Activated T-helper 2 cell treated with anti-CD3 and anti-CD28 coated beads, Interferon-gamma antibody, Interleukin-2, Interleukin-4, amounts not matched to agents 10 μg/mL and 5 μg/mL and 100 μg/mL, durations not matched to agents 14 hours and 24 hours and 36 hours (primary cell): ENCODE measurements around the gene PTTG1IP. TPM values are rescaled to one million over a fixed set of nuclear protein-coding genes. Genes with fewer than 3 reads are reported as not detected.
A peak's percentile ranks its signal among the peaks of the same experiment; 100 is the strongest.

Experiments used
- DNase-seq: peaks from one replicate; pipeline ENCODE4 v3.0.0; 2021; ENCODE audit warnings: low spot score
- H3K27ac Mint-ChIP-seq: one replicate; pipeline ENCODE4 v1.8.0; 2021; ENCODE audit warnings: mixed read lengths
- H3K27me3 Mint-ChIP-seq: one replicate; pipeline ENCODE4 v1.8.0; 2021; ENCODE audit warnings: low read depth, mixed read lengths
- H3K36me3 Mint-ChIP-seq: one replicate; pipeline ENCODE4 v1.8.0; 2021; ENCODE audit warnings: low read depth, mixed read lengths
- H3K4me1 Mint-ChIP-seq: one replicate; pipeline ENCODE4 v1.8.0; 2021; ENCODE audit warnings: low read depth, mixed read lengths
- H3K4me3 Mint-ChIP-seq: one replicate; pipeline ENCODE4 v1.8.0; 2021; ENCODE audit warnings: low read depth, mild to moderate bottlenecking, moderate library complexity, mixed read lengths
- H3K9me3 Mint-ChIP-seq: one replicate; pipeline ENCODE4 v1.8.0; 2021; ENCODE audit warnings: mixed read lengths
- intact Hi-C: fragments of 100-400 bp; cut with micrococcal nuclease; formaldehyde crosslinking; loops from one replicate; pipeline ENCODE4 v1.15.1; 2023
- total RNA-seq: library from RNA; stranded (reverse); gene quantifications from 2 replicates; pipeline ENCODE4 v1.2.3, GENCODE V29; 2022

The PTTG1IP gene, protein sequence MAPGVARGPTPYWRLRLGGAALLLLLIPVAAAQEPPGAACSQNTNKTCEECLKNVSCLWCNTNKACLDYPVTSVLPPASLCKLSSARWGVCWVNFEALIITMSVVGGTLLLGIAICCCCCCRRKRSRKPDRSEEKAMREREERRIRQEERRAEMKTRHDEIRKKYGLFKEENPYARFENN
- total RNA-seq: 48.1 and 48.3 TPM in 2 replicates

DNA sequence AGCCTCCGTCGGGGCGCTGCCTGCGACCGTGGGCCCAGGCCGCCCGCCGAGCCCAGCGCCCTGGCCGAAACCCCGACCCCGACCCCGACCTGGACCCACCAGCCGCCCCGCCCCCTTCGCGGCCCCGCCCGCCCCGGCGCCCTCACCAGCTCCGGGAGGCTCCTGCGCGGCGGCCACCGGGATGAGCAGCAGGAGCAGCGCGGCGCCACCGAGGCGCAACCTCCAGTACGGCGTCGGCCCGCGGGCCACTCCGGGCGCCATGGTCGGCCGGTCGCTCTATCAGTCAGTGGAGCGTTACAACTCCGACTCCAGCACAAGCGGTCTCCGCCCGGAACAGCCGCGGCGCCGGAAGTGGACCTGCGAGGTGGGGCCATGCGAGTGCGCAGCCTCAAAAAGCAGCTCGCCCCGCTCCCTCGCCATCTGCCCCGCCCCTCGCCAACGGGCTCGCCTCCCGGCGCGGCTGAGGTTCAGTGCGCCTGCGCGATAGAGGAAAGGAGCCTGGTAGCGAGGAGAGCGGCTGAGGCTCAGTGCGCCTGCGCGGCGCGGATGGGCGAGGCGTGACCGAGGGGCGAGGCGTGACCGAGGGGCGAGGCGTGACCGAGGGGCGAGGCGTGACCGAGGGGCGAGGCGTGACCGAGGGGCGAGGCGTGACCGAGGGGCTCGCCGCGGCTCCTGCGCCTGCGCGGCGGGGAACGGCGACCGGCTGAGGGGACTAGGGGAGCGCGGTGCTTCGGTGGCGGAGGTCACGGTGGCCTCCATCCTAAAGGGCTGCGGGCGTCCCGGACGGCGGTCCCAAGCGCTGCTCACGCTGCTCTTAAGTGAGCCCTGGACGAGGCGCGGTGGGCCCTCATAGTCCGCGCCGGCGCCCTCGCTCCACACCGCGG lies at the start of gene PTTG1IP:
Gene PTTG1IP (minus strand): TSS at position 335 of the 884 bp plus-strand sequence. CDS start 74 bp downstream, at position 261.
- H3K4me1 Mint-ChIP-seq: peaks cover 48% of the 10 kb centered on the region
- H3K4me3 Mint-ChIP-seq: peak within 1 kb of the TSS; percentile 87
- H3K9me3 Mint-ChIP-seq: no peaks in the 10 kb centered on the region
- no peaks in the 10 kb centered on the region for H3K27me3 Mint-ChIP-seq
- peak; percentile 100 for DNase-seq
- intact Hi-C loops: loop anchor here (1.0 to 5.0 kb wide), 5 partner anchors 41 to 204 kb away; partner anchors contain the start of gene UBE2G2
- peaks cover 8% of the 10 kb centered on the region for H3K36me3 Mint-ChIP-seq
- peak within 1 kb of the TSS; percentile 89 for H3K27ac Mint-ChIP-seq

DNA sequence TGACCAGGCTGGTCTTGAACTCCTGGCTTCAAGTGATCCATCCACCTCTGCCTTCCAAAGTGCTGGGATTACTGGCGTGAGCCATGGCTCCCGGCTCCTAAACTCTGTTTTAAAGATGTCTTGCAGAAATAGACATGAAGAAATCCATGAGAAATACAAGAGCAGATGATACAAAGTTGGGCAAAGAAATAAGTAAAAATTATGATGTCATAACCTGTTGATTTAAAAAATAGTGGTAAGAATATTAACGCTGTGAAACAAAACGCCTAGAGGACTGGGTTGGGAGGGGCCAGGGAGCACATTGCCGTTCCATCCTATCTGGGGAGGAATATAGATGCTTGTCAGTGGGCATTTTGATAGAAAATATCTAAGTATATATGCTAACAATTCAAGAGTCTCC lies 48.4 kb upstream of the PTTG1IP start:
- Mint-ChIP-seq H3K4me1 (peaks cover 61% of the 10 kb centered on the region), H3K27me3 (no peaks in the 10 kb centered on the region), H3K9me3 (no peaks in the 10 kb centered on the region), H3K36me3 (peaks cover 29% of the 10 kb centered on the region), H3K4me3 (peak overlapping the region; percentile 97), H3K27ac (peak overlapping the region; percentile 61)
- intact Hi-C loops: loop anchor here (2.0 to 5.0 kb wide), 2 partner anchors 29 to 155 kb away; no protein-coding TSS in a partner anchor
- no peak for DNase-seq

DNA sequence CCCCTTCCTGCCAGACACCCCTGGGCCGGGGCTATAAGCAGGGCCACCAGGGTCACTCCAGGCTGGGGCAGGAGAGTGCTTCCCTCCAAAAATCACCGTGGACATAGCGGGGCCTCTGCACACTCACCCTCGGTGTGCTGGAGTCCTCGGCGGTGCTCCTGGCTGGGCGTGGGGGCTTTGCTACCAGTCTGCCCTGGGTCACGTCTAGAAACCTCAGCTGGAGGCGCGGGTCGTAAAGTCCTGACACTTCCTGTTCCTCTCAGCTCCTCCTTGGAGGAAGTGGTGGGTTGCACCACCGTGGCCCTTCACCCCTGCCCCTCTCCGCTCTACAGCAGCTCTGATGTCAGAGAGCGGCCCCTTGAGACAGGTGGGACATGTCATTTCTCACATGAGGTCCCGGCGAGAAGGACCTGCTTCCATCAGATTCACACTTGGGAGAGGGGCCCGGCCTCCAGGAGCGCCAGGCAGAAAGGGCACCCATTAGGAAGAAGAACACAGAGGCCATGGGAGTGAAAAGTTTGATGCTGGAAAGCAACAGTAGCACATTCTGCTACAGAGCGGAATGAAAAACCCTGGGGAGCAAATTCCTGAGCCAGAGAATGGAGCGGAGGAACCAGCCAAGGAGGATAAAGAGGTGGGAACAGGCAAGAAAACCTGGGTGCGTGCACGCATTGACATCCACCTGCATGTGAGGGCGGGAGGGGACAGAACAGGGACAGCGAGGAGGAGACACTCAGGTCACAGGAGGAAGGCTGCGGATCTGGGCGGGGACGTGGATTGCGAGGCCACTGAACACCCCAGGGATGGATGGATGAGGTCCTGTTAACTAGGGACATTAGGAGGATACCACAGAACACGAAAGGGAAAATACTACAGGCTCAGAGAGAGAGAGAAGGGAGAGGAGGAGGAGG lies 47.5 kb upstream of the PTTG1IP start, which contains the start of gene ITGB2:
Gene ITGB2 (minus strand): TSS at position 206 of the 911 bp plus-strand sequence. CDS start 10,117 bp downstream, outside the sequence.
- Mint-ChIP-seq H3K4me1 (peaks cover 59% of the 10 kb centered on the region), H3K9me3 (no peaks in the 10 kb centered on the region), H3K27me3 (no peaks in the 10 kb centered on the region), H3K4me3 (peak within 1 kb of the TSS; percentile 97), H3K36me3 (peaks cover 31% of the 10 kb centered on the region), H3K27ac (peak within 1 kb of the TSS; percentile 90)
- intact Hi-C loops: loop anchor here (2.0 to 5.0 kb wide), 2 partner anchors 28 to 156 kb away; no protein-coding TSS in a partner anchor
- peak; percentile 50 for DNase-seq

DNA sequence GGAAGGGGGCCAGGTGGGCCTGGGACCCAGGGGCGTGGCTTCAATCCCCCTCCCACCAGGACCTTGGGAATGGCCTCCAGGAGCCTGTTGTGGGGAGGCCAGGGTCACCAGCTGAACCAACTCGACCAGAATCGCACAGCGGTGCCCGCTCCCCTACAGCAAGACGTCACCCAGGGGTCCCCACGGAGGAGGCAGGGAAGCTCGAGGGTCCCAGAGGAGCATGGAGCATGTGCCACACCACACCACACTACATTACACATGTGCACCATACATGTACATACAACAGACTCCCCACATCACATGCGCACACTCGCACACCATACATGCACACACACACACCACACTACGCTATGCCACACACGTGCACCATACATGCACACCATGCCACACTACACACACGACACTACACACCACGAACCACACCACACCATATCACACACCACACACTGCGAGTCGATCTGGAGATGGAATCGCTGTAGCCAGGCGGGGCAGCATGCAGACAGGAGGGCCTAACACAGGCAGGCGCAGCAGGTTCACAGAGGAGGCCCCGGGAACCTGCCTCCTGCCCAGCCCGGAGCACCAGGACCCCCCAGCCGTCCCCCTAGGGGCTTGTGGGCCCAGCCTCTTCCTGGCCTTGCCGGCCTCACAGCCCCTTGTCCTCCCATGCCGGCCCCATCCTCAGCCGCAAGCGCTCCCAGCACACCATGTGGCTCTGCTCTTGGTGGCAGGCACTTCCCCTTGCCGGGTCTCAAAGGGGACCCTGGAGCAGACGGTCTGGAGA lies 46.6 kb upstream of the PTTG1IP start:
- peaks cover 34% of the 10 kb centered on the region for H3K36me3 Mint-ChIP-seq
- H3K4me3 Mint-ChIP-seq: peak overlapping the region; percentile 97
- H3K9me3 Mint-ChIP-seq: no peaks in the 10 kb centered on the region
- no peaks in the 10 kb centered on the region for H3K27me3 Mint-ChIP-seq
- peak overlapping the region; percentile 82 for H3K27ac Mint-ChIP-seq
- no peak for DNase-seq
- intact Hi-C loops: loop anchor here (2.0 to 5.0 kb wide), 2 partner anchors 27 to 157 kb away; no protein-coding TSS in a partner anchor
- H3K4me1 Mint-ChIP-seq: peaks cover 62% of the 10 kb centered on the region

DNA sequence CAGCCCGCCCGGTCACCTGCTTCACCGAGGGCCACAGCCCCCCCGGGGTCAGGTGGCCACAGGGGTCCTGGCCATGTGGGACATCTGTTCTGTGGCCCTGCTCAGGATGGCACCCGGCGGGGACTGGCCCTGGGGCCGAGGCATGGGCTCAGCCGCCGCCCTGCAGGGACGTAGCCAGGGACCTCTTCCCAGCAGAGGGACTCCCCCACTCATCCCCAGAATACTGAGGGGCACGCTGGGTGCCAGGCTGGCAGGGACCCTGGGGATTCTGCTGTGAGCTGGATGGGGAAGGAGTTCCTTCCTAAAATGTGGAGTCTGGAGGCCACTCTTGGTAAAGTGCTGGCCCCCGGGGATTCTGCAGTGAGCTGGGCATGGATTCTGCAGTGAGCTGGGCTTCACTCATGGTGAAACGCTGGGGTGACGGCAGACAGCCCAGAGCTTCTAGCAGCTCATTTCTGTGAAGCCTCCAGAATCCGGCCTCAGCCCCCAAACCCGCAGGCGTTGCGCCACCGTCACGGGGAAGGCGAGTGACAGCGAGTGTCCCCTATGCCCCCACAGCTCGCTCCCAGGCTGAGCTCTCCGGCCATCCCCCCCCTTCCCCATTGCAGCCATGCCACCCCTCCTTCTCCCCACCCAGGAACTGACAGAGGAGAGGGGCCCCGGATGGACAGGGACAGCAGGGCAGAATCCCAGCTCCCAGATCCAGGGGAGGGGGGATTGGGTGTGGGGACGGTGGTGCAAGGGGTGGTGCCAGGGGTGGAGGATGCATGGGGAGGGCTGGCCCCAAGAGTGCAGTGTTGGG lies 45.8 kb upstream of the PTTG1IP start:
- intact Hi-C loops: no loop called here
- Mint-ChIP-seq H3K27ac (peak overlapping the region; percentile 61), H3K4me3 (peak overlapping the region; percentile 97), H3K27me3 (no peaks in the 10 kb centered on the region), H3K4me1 (peaks cover 62% of the 10 kb centered on the region), H3K36me3 (peaks cover 34% of the 10 kb centered on the region), H3K9me3 (no peaks in the 10 kb centered on the region)
- DNase-seq: no peak

DNA sequence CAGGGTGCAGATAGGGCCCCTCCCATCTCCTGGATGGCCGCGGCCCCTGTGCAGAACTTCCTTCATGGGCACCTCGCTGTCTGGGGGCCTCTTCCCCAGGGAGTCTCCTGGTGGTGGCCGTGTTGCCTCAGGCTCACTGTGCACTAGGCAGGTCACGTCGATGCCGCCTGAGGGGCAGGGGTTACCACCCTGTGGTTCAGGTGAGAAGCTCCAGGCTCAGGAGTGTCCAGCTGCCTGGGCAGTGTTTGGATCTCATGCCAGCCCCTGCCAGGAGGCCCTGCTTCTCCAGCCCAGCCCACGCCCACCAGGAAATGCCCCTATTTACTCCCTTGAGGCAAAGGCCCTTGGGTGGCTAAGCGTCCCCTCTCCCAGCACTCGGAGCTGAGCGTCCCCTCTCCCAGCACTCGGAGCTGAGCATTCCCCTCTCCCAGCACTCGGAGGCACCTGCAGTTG lies 45.1 kb upstream of the PTTG1IP start:
- intact Hi-C loops: no loop called here
- peaks cover 34% of the 10 kb centered on the region for H3K36me3 Mint-ChIP-seq
- peak overlapping the region; percentile 97 for H3K4me3 Mint-ChIP-seq
- H3K4me1 Mint-ChIP-seq: peaks cover 60% of the 10 kb centered on the region
- no peak for DNase-seq
- H3K27me3 Mint-ChIP-seq: no peaks in the 10 kb centered on the region
- H3K9me3 Mint-ChIP-seq: no peaks in the 10 kb centered on the region
- peak overlapping the region; percentile 51 for H3K27ac Mint-ChIP-seq

DNA sequence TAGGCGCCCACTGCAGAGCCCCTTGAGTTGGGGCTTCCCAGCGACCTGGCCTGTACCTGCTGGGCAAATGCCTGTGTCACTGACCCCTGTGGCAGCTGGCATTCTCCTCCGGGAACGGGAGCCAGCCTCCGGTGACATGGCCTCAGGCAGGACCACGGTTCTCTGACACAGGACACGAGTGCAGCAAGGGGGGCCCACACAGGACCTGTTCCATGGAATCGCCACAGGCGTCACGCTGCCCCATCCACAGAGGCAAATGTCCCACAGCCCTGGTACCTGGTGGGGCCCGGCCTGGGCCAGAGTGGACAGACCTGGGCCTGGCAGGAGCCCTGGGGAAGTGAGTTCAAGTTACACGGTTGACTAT lies 44.6 kb upstream of the PTTG1IP start:
- intact Hi-C loops: no loop called here
- Mint-ChIP-seq H3K27ac (no peak overlapping the region), H3K4me3 (peak overlapping the region; percentile 97), H3K9me3 (no peaks in the 10 kb centered on the region), H3K4me1 (peaks cover 60% of the 10 kb centered on the region), H3K27me3 (no peaks in the 10 kb centered on the region), H3K36me3 (peaks cover 34% of the 10 kb centered on the region)
- DNase-seq: no peak

DNA sequence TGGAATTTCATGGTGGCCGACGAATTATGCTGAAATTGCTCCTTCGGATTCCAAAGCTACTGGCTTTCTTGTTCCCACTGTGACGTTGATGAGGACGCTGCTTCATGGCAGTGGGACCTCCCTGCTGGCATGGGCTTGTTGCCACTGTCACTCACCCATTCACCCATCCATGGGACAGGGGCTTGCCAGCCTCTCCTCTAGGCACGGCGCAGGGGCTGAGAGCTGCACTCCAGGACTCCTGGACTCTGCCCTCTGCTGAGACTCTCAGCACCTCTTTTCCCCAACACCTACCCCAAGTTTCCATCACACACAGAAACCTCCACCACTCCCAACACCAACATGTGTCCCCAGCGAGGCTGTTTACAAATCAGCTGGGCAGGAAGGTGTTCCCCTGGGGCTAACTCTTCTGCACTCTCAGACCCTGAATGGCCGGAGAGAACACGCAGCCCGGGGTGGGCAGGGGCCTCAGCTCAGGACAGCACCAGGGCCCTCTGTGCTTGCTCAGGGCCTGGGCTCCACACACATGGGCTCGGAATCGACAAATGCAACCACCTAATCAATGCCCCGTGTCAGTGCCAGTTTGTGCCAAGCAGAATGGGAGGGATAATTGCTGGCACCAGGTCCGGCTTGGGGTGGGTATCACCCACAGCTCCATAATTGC lies 44.1 kb upstream of the PTTG1IP start:
- Mint-ChIP-seq H3K27ac (peak overlapping the region; percentile 41), H3K4me3 (peak overlapping the region; percentile 97), H3K27me3 (no peaks in the 10 kb centered on the region), H3K36me3 (peaks cover 30% of the 10 kb centered on the region), H3K4me1 (peaks cover 57% of the 10 kb centered on the region), H3K9me3 (no peaks in the 10 kb centered on the region)
- intact Hi-C loops: no loop called here
- no peak for DNase-seq

DNA sequence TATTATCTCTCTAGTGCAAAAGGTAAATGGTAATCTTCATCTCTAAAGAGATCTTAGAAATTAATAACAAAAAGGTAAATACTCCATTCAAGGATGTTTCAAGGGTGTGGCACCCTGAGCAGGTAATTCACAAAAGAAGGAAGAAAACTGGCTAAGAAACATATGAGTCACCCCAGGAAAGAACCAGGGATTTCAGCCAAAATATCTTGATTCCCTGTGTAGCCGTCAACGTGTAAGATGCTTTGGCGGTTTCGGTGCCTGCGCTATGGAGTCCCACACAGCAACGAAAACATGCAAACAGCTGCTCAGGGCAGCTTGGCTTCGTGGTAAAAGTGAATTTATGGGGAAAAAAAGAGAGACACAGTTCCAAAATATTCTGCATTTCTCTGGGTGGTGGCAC lies 43.5 kb upstream of the PTTG1IP start:
- Mint-ChIP-seq H3K4me3 (peak overlapping the region; percentile 97), H3K4me1 (peaks cover 61% of the 10 kb centered on the region), H3K9me3 (no peaks in the 10 kb centered on the region), H3K27me3 (no peaks in the 10 kb centered on the region), H3K27ac (no peak overlapping the region), H3K36me3 (peaks cover 30% of the 10 kb centered on the region)
- no peak for DNase-seq
- intact Hi-C loops: no loop called here

DNA sequence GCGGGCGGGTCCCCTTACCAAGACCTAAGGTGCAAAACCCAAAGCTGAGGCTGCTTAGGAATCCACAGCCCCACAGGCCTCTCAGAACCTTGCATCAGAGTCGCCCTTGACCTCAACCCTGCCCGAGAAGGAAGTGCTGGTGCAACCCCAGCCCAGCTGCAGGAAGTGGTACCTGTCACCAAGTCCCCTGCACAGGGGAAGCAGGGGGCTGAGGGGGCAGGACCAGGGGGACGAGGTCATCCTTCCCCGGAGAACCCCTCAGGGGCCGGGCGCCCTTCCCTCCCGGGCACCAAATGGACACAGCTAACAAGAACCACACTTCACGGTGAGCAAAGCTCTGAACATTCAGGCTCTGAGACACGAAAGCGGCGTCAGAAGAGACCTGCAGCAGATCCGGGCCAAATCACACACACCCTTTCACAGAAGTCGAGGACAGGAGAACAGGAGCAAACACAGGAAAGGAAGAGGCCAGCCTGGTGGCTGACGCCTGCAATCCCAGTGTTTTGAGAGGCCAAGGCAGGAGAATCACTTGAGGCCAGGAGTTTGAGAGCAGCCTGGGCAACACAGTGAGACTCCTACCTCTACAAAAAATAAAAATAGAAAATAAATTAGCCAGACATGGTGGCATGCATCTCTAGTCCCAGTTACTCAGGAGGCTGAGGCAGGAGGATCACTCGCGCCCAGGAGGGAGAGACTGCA lies 40.8 kb upstream of the PTTG1IP start:
- Mint-ChIP-seq H3K36me3 (peaks cover 35% of the 10 kb centered on the region), H3K27ac (peak overlapping the region; percentile 85), H3K9me3 (no peaks in the 10 kb centered on the region), H3K4me1 (peaks cover 65% of the 10 kb centered on the region), H3K27me3 (no peaks in the 10 kb centered on the region), H3K4me3 (peak overlapping the region; percentile 62)
- intact Hi-C loops: loop anchor here (1.0 to 5.0 kb wide), 3 partner anchors 13 to 112 kb away; partner anchors contain the start of genes PTTG1IP and UBE2G2
- DNase-seq: peak; percentile 65
